CD8-positive, alpha-beta memory T cell (primary cell): Measurements from ENCODE around the gene ZDHHC14. TPM values are rescaled to one million over a fixed set of nuclear protein-coding genes. Genes with fewer than 3 reads are reported as not detected.

Experiments
- CTCF ChIA-PET: fragments of 350-600 bp; sonication (Branson Sonifier 250); formaldehyde crosslinking; loops from one replicate; lab custom pipeline; 2021; ENCODE audit warnings: antibody characterized with exemption; lab: Charles Lee
- POLR2A ChIA-PET: fragments of 350-600 bp; sonication (Branson Sonifier 250); formaldehyde crosslinking; loops from one replicate; lab custom pipeline; 2021; ENCODE audit warnings: antibody characterized with exemption; lab: Charles Lee
- DNase-seq, 5 donors: peaks; one replicate each; pipeline versions ENCODE4 v3.0.0 to v3.0.0-alpha.2; 2020 to 2022; ENCODE audit warnings: mixed read lengths in 1 of 5
- H3K27ac ChIP-seq: one replicate; pipeline ENCODE4 v1.7.0; 2013; ENCODE audit warnings: low read depth, mild to moderate bottlenecking, low read length, moderate library complexity
- H3K27me3 ChIP-seq: 2 replicates; pipeline ENCODE4 v1.7.0; 2013; ENCODE audit warnings: low read length, mild to moderate bottlenecking; ENCODE audit not compliant: insufficient read depth, poor library complexity, severe bottlenecking
- H3K36me3 ChIP-seq: 2 replicates; pipeline ENCODE4 v1.7.0; 2013; ENCODE audit warnings: mild to moderate bottlenecking, low read length, moderate library complexity; ENCODE audit not compliant: insufficient read depth
- H3K4me1 ChIP-seq: 2 replicates; pipeline ENCODE4 v1.7.0; 2013; ENCODE audit warnings: mild to moderate bottlenecking, low read length, moderate library complexity; ENCODE audit not compliant: insufficient read depth
- H3K4me3 ChIP-seq: 2 replicates; pipeline ENCODE4 v1.7.0; 2013; ENCODE audit warnings: mild to moderate bottlenecking, low read length
- H3K9me3 ChIP-seq: 2 replicates; pipeline ENCODE4 v1.7.0; 2013; ENCODE audit warnings: mild to moderate bottlenecking, low read length
- H3K27ac Mint-ChIP-seq, 8 donors: one replicate each; pipeline ENCODE4 v1.8.0; 2020 to 2021; ENCODE audit warnings: mixed read lengths in 8 of 8, mild to moderate bottlenecking in 6 of 8, inconsistent platforms in 3 of 8, moderate library complexity in 3 of 8
- H3K27me3 Mint-ChIP-seq, 2 donors: one replicate each; pipeline ENCODE4 v1.8.0; 2020 to 2021; ENCODE audit warnings: mixed read lengths in 2 of 2, mild to moderate bottlenecking in 1 of 2, moderate library complexity in 1 of 2
- H3K36me3 Mint-ChIP-seq, 3 donors: one replicate each; pipeline ENCODE4 v1.8.0; 2020 to 2021; ENCODE audit warnings: mixed read lengths in 3 of 3, inconsistent platforms in 1 of 3, mild to moderate bottlenecking in 1 of 3
- H3K4me1 Mint-ChIP-seq, 3 donors: one replicate each; pipeline ENCODE4 v1.8.0; 2020 to 2021; ENCODE audit warnings: mixed read lengths in 3 of 3, inconsistent platforms in 1 of 3, mild to moderate bottlenecking in 1 of 3
- H3K4me3 Mint-ChIP-seq, 7 donors: one replicate each; pipeline ENCODE4 v1.8.0; 2020 to 2021; ENCODE audit warnings: mixed read lengths in 7 of 7, mild to moderate bottlenecking in 6 of 7, moderate library complexity in 4 of 7, inconsistent platforms in 2 of 7
- H3K9me3 Mint-ChIP-seq, 5 donors: one replicate each; pipeline ENCODE4 v1.8.0; 2020 to 2022; ENCODE audit warnings: mixed read lengths in 5 of 5, mild to moderate bottlenecking in 3 of 5, moderate library complexity in 2 of 5, inconsistent platforms in 1 of 5
- polyA plus RNA-seq: library from polyadenylated mRNA; unstranded; fragments of 300-500 nt; fragmentation: Illumina TruSeq; gene quantifications from one replicate; pipeline ENCODE4 v1.2.3, GENCODE V29; 2021
- total RNA-seq, 2 experiments: library from RNA; stranded (reverse); gene quantifications; one replicate each; pipeline ENCODE4 v1.2.3, GENCODE V29; 2021

Gene ZDHHC14
- total and polyA plus RNA-seq, 3 experiments from 2014 or later: 4.2 to 8.1 (median 6.3) TPM

- CTCF ChIA-PET: no interaction called here
Measured at GRCh38 chr6:157555455-157556143, 174.6 kb downstream of the ZDHHC14 start.

GRCh38 chr6:157556144-157556645, 175.2 kb downstream of the ZDHHC14 start:
- Mint-ChIP-seq H3K4me1 (peaks cover 31 to 45% (median 39%) of the 10 kb centered on the region in 3 donors), H3K9me3 (no peaks in the 10 kb centered on the region), H3K27ac (peak overlapping the region in 2 of 8 donors; percentile 9 to 77), H3K36me3 (peaks cover 0 to 6% (median 0%) of the 10 kb centered on the region in 3 donors), H3K4me3 (no peak overlapping the region), H3K27me3 (no peaks in the 10 kb centered on the region)
- H3K9me3 ChIP-seq: no peaks in the 10 kb centered on the region
- POLR2A ChIA-PET: no interaction called here
- DNase-seq: no peak
- H3K27ac ChIP-seq: no peak overlapping the region
- CTCF ChIA-PET: no interaction called here
- H3K27me3 ChIP-seq: no peaks in the 10 kb centered on the region
- H3K36me3 ChIP-seq: no peaks in the 10 kb centered on the region
- no peak overlapping the region for H3K4me3 ChIP-seq
- H3K4me1 ChIP-seq: peaks cover 5% of the 10 kb centered on the region

More at GRCh38 chr6:157555455-157556143, 174.6 kb downstream of the ZDHHC14 start:
- H3K27ac Mint-ChIP-seq: no peak overlapping the region
- H3K4me1 Mint-ChIP-seq: peaks cover 28 to 44% (median 39%) of the 10 kb centered on the region in 3 donors
- no peaks in the 10 kb centered on the region for H3K9me3 ChIP-seq
- no peak overlapping the region for H3K4me3 Mint-ChIP-seq
- no peaks in the 10 kb centered on the region for H3K27me3 Mint-ChIP-seq
- H3K27ac ChIP-seq: no peak overlapping the region
- POLR2A ChIA-PET: no interaction called here
- no peaks in the 10 kb centered on the region for H3K27me3 ChIP-seq
- DNase-seq: no peak
- H3K4me1 ChIP-seq: peaks cover 11% of the 10 kb centered on the region
- H3K9me3 Mint-ChIP-seq: no peaks in the 10 kb centered on the region
- H3K36me3 ChIP-seq: no peaks in the 10 kb centered on the region
- H3K4me3 ChIP-seq: no peak overlapping the region
- peaks cover 0 to 6% (median 0%) of the 10 kb centered on the region in 3 donors for H3K36me3 Mint-ChIP-seq

GRCh38 chr6:157556671-157557430, 175.9 kb downstream of the ZDHHC14 start:
- ChIA-PET CTCF (no interaction called here), POLR2A (no interaction called here)
- Mint-ChIP-seq H3K27ac (peak overlapping the region in 3 of 8 donors; percentile 1 to 77 (median 9)), H3K4me1 (peaks cover 33 to 46% (median 39%) of the 10 kb centered on the region in 3 donors), H3K4me3 (no peak overlapping the region), H3K36me3 (peaks cover 0 to 6% (median 0%) of the 10 kb centered on the region in 3 donors), H3K9me3 (no peaks in the 10 kb centered on the region), H3K27me3 (no peaks in the 10 kb centered on the region)
- Histone ChIP-seq H3K27ac (no peak overlapping the region), H3K4me3 (no peak overlapping the region), H3K4me1 (peaks cover 5% of the 10 kb centered on the region), H3K27me3 (no peaks in the 10 kb centered on the region), H3K36me3 (no peaks in the 10 kb centered on the region), H3K9me3 (no peaks in the 10 kb centered on the region)
- no peak for DNase-seq

GRCh38 chr6:157557559-157557958, 176.6 kb downstream of the ZDHHC14 start:
- no peak for DNase-seq
- Mint-ChIP-seq H3K9me3 (no peaks in the 10 kb centered on the region), H3K27me3 (no peaks in the 10 kb centered on the region), H3K4me3 (peak overlapping the region in 1 of 7 donors; percentile 23), H3K4me1 (peaks cover 40 to 50% (median 42%) of the 10 kb centered on the region in 3 donors), H3K36me3 (peaks cover 0 to 6% (median 0%) of the 10 kb centered on the region in 3 donors), H3K27ac (peak overlapping the region in 1 of 8 donors; percentile 1)
- Histone ChIP-seq H3K4me1 (peaks cover 12% of the 10 kb centered on the region), H3K9me3 (no peaks in the 10 kb centered on the region), H3K4me3 (no peak overlapping the region), H3K36me3 (no peaks in the 10 kb centered on the region), H3K27me3 (no peaks in the 10 kb centered on the region), H3K27ac (no peak overlapping the region)
- CTCF ChIA-PET: no interaction called here
- POLR2A ChIA-PET: no interaction called here

- H3K27ac Mint-ChIP-seq: peak overlapping the region in 1 of 8 donors; percentile 64
- H3K27me3 Mint-ChIP-seq: no peaks in the 10 kb centered on the region
- H3K9me3 ChIP-seq: no peaks in the 10 kb centered on the region
- H3K4me3 ChIP-seq: no peak overlapping the region
- no peaks in the 10 kb centered on the region for H3K9me3 Mint-ChIP-seq
- no peaks in the 10 kb centered on the region for H3K27me3 ChIP-seq
- no peak for DNase-seq
- H3K36me3 Mint-ChIP-seq: peaks cover 0 to 6% (median 0%) of the 10 kb centered on the region in 3 donors
- CTCF ChIA-PET: no interaction called here
- H3K4me3 Mint-ChIP-seq: no peak overlapping the region
- no peaks in the 10 kb centered on the region for H3K36me3 ChIP-seq
- peaks cover 17% of the 10 kb centered on the region for H3K4me1 ChIP-seq
- H3K27ac ChIP-seq: no peak overlapping the region
- POLR2A ChIA-PET: no interaction called here
- H3K4me1 Mint-ChIP-seq: peaks cover 39 to 55% (median 42%) of the 10 kb centered on the region in 3 donors
Measured at GRCh38 chr6:157558049-157558448, 177.1 kb downstream of the ZDHHC14 start.

- Mint-ChIP-seq H3K9me3 (no peaks in the 10 kb centered on the region), H3K4me1 (peaks cover 43 to 61% (median 47%) of the 10 kb centered on the region in 3 donors), H3K27me3 (no peaks in the 10 kb centered on the region), H3K36me3 (peaks cover 0 to 6% (median 0%) of the 10 kb centered on the region in 3 donors), H3K27ac (no peak overlapping the region), H3K4me3 (peak overlapping the region in 1 of 7 donors; percentile 40)
- POLR2A ChIA-PET: interaction anchor here (0.7 kb wide), 1 partner anchor 258 kb away, joined by 5 read pairs; no protein-coding TSS in a partner anchor
- H3K4me1 ChIP-seq: peaks cover 21% of the 10 kb centered on the region
- no peaks in the 10 kb centered on the region for H3K27me3 ChIP-seq
- H3K36me3 ChIP-seq: no peaks in the 10 kb centered on the region
- H3K27ac ChIP-seq: no peak overlapping the region
- no peak overlapping the region for H3K4me3 ChIP-seq
- CTCF ChIA-PET: no interaction called here
- no peak for DNase-seq
- no peaks in the 10 kb centered on the region for H3K9me3 ChIP-seq
Measured at GRCh38 chr6:157558487-157559200, 177.7 kb downstream of the ZDHHC14 start.

GRCh38 chr6:157559201-157559756, 178.3 kb downstream of the ZDHHC14 start:
- H3K4me1 ChIP-seq: peaks cover 21% of the 10 kb centered on the region
- peak overlapping the region in 1 of 7 donors; percentile 40 for H3K4me3 Mint-ChIP-seq
- H3K27me3 ChIP-seq: no peaks in the 10 kb centered on the region
- CTCF ChIA-PET: no interaction called here
- no peak overlapping the region for H3K4me3 ChIP-seq
- no peak for DNase-seq
- no peaks in the 10 kb centered on the region for H3K9me3 Mint-ChIP-seq
- H3K9me3 ChIP-seq: no peaks in the 10 kb centered on the region
- POLR2A ChIA-PET: interaction anchor here (0.7 kb wide), 1 partner anchor 259 kb away, joined by 5 read pairs; no protein-coding TSS in a partner anchor
- H3K27ac ChIP-seq: no peak overlapping the region
- H3K36me3 Mint-ChIP-seq: peaks cover 0 to 6% (median 0%) of the 10 kb centered on the region in 3 donors
- H3K27ac Mint-ChIP-seq: no peak overlapping the region
- H3K27me3 Mint-ChIP-seq: no peaks in the 10 kb centered on the region
- no peaks in the 10 kb centered on the region for H3K36me3 ChIP-seq
- peaks cover 48 to 67% (median 53%) of the 10 kb centered on the region in 3 donors for H3K4me1 Mint-ChIP-seq
